HG03457 (cell line): ENCODE measurements around the gene NARF.

Source experiments
- ATAC-seq: cut with Tn5 transposase; IDR thresholded peaks from one replicate; pipeline ENCODE4 v1.9.1; 2021; ENCODE audit warnings: moderate number of reproducible peaks; ENCODE audit not compliant: unreplicated experiment

The NARF gene

GRCh38 chr17:82433560-82434215 is 24.9 kb upstream of the NARF start:
- no peak for ATAC-seq

- ATAC-seq: no peak
These were observed 24.4 kb upstream of the NARF start for GRCh38 chr17:82434216-82434565.

- ATAC-seq: no peak
These were observed 23.4 kb upstream of the NARF start for GRCh38 chr17:82435103-82435502.

- ATAC-seq: no peak
These were observed 22.6 kb upstream of the NARF start for GRCh38 chr17:82435601-82436583.

- ATAC-seq: no peak
These were observed 21.8 kb upstream of the NARF start for GRCh38 chr17:82436601-82437324.

- ATAC-seq: no peak
These were observed 21.2 kb upstream of the NARF start for GRCh38 chr17:82437325-82437668.

GRCh38 chr17:82438401-82439193 is 19.9 kb upstream of the NARF start:
- no peak for ATAC-seq

- no peak for ATAC-seq
These were observed 19.2 kb upstream of the NARF start for GRCh38 chr17:82439194-82439828.

- no peak for ATAC-seq
These were observed 18.6 kb upstream of the NARF start for GRCh38 chr17:82439829-82440365.

- no peak for ATAC-seq
These were observed 18.0 kb upstream of the NARF start for GRCh38 chr17:82440469-82440981.

GRCh38 chr17:82440991-82441627 is 17.4 kb upstream of the NARF start:
- no peak for ATAC-seq

GRCh38 chr17:82441691-82442487 is 16.7 kb upstream of the NARF start:
- ATAC-seq: no peak

GRCh38 chr17:82442643-82443464 is 15.7 kb upstream of the NARF start:
- no peak for ATAC-seq

- no peak for ATAC-seq
These were observed 14.9 kb upstream of the NARF start for GRCh38 chr17:82443465-82444283.

GRCh38 chr17:82444284-82444893 is 14.2 kb upstream of the NARF start:
- no peak for ATAC-seq

- no peak for ATAC-seq
These were observed 13.5 kb upstream of the NARF start for GRCh38 chr17:82444941-82445521.
